Vagina (tissue), 2 donors: ENCODE measurements around the gene KCNJ10. TPM values are rescaled to one million over a fixed set of nuclear protein-coding genes. Genes with fewer than 3 reads are reported as not detected.

Experiments used
- DNase-seq, 2 donors: peaks; one replicate each; pipeline ENCODE4 v3.0.0-alpha.2; 2017; ENCODE audit errors: extremely low spot score in 2 of 2
- H3K27ac ChIP-seq: fragments of 200-600 bp; sonication (generic); one replicate; pipeline ENCODE4 v1.5.1; 2019
- H3K27me3 ChIP-seq: fragments of 200-600 bp; sonication (generic); one replicate; pipeline ENCODE4 v1.5.1; 2019
- H3K36me3 ChIP-seq, 2 donors: fragments of 200-600 bp; sonication (generic); one replicate each; pipeline ENCODE4 v1.5.1; 2017 to 2019
- H3K4me1 ChIP-seq: fragments of 200-600 bp; sonication (generic); one replicate; pipeline ENCODE4 v1.5.1; 2019
- H3K4me3 ChIP-seq, 2 donors: fragments of 200-600 bp; sonication (generic); 1 replicate in 1 of 2; 2 replicates in 1 of 2; pipeline ENCODE4 v1.5.1; 2016 to 2019
- H3K9me3 ChIP-seq: fragments of 200-600 bp; sonication (generic); one replicate; pipeline ENCODE4 v1.5.1; 2019
- POLR2A ChIP-seq, 2 donors: fragments of 450-650 bp; IDR thresholded peaks; one replicate each; pipeline ENCODE4 v1.6.1; 2017; ENCODE audit warnings: antibody characterized with exemption in 2 of 2, mild to moderate bottlenecking in 2 of 2, moderate library complexity in 2 of 2
- POLR2AphosphoS5 ChIP-seq, 2 donors: sonication (generic); formaldehyde crosslinking; IDR thresholded peaks; one replicate each; pipeline ENCODE4 v1.9.0; 2017; ENCODE audit warnings: antibody characterized with exemption in 2 of 2, mild to moderate bottlenecking in 2 of 2, low read depth in 1 of 2; ENCODE audit not compliant: insufficient read depth in 1 of 2
- intact Hi-C: fragments of 100-400 bp; cut with DNase I; formaldehyde crosslinking; loops from one replicate; pipeline ENCODE4 v1.15.1; 2023
- total RNA-seq: library from RNA; depleted of rRNA; stranded (reverse); fragments of >200 nt; gene quantifications from one replicate; pipeline ENCODE4 v1.2.3, GENCODE V29; 2016
- TF ChIP-seq, protein P1 (sequence below), 3 experiments: fragments of 450-650 bp in 2 of 3; fragments of 200-600 bp in 1 of 3; sonication (generic) in 1 of 3; IDR thresholded peaks; one replicate each; pipeline ENCODE4 v1.5.1; 2017 to 2019; ENCODE audit warnings: antibody characterized with exemption in 3 of 3, mild to moderate bottlenecking in 2 of 3, moderate library complexity in 2 of 3

The KCNJ10 gene
- total RNA-seq, 1 donor from 2014 or later: not detected

- Histone ChIP-seq H3K9me3 (no peaks in the 10 kb centered on the region), H3K27ac (no peak overlapping the region), H3K27me3 (no peaks in the 10 kb centered on the region), H3K36me3 (no peaks in the 10 kb centered on the region), H3K4me1 (peaks cover 20% of the 10 kb centered on the region), H3K4me3 (no peak overlapping the region)
- no peak for DNase-seq
- intact Hi-C loops: loop anchor here (10.0 kb wide), 1 partner anchor 154 kb away; no protein-coding TSS in a partner anchor
- no peak for TF ChIP-seq POLR2AphosphoS5 (IDR thresholded peaks at IDR 0.05; ENCODE audit: insufficient read depth in 1 of 2, low read depth in 1 of 2)
- TF ChIP-seq, protein P1, sequence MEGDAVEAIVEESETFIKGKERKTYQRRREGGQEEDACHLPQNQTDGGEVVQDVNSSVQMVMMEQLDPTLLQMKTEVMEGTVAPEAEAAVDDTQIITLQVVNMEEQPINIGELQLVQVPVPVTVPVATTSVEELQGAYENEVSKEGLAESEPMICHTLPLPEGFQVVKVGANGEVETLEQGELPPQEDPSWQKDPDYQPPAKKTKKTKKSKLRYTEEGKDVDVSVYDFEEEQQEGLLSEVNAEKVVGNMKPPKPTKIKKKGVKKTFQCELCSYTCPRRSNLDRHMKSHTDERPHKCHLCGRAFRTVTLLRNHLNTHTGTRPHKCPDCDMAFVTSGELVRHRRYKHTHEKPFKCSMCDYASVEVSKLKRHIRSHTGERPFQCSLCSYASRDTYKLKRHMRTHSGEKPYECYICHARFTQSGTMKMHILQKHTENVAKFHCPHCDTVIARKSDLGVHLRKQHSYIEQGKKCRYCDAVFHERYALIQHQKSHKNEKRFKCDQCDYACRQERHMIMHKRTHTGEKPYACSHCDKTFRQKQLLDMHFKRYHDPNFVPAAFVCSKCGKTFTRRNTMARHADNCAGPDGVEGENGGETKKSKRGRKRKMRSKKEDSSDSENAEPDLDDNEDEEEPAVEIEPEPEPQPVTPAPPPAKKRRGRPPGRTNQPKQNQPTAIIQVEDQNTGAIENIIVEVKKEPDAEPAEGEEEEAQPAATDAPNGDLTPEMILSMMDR (IDR thresholded peaks at IDR 0.05): no peak
- TF ChIP-seq POLR2A (IDR thresholded peaks at IDR 0.05): no peak
Measured at GRCh38 chr1:159949123-159949522, 120.8 kb downstream of the KCNJ10 start.

Other genes starting within 250 kb of the KCNJ10 start
- gene SLAMF8, start 243.3 kb downstream of the KCNJ10 start, total RNA-seq: 1.5 TPM
- gene VSIG8, start 207.5 kb downstream of the KCNJ10 start, total RNA-seq: not detected
- gene CFAP45, start 170.0 kb downstream of the KCNJ10 start, total RNA-seq: not detected
- gene TAGLN2, start 144.7 kb downstream of the KCNJ10 start, total RNA-seq: 290 TPM
- gene IGSF9, start 124.5 kb downstream of the KCNJ10 start, total RNA-seq: 5.6 TPM
- not detected for gene SLAMF9, start 115.9 kb downstream of the KCNJ10 start, total RNA-seq
- gene PIGM, start 38.2 kb downstream of the KCNJ10 start, total RNA-seq: 2.7 TPM
- gene KCNJ9, start 11.4 kb upstream of the KCNJ10 start, total RNA-seq: not detected
- gene IGSF8, start 28.5 kb upstream of the KCNJ10 start, total RNA-seq: 21.6 TPM
- 11.0 TPM for gene ATP1A2, start 45.6 kb upstream of the KCNJ10 start, total RNA-seq
- not detected for gene ATP1A4, start 81.4 kb upstream of the KCNJ10 start, total RNA-seq
- not detected for gene CASQ1, start 120.4 kb upstream of the KCNJ10 start, total RNA-seq
- gene PEA15, start 135.2 kb upstream of the KCNJ10 start, total RNA-seq: 89.1 TPM
- 145 TPM for gene DCAF8, start 192.4 kb upstream of the KCNJ10 start, total RNA-seq
- gene PEX19, start 215.0 kb upstream of the KCNJ10 start, total RNA-seq: 47.9 TPM